ENCODE data around the gene PDE6A.

PDE6A gene

GRCh38 chr5:149944666-149945065, at the start of gene PDE6A:
TSS of gene PDE6A (minus strand) at chr5:149944793. CDS start at chr5:149944673, 120 bp downstream.
- Histone ChIP-seq H3K36me3 (ENCODE audit: insufficient read depth, low read length) (no peaks in the 10 kb centered on the region), H3K27ac (ENCODE audit: low read depth, low read length) (no peak within 1 kb of the TSS), H3K79me2 (ENCODE audit: control insufficient read depth, insufficient read depth, low read length, unreplicated experiment) (no peaks in the 10 kb centered on the region), H3K4me1 (ENCODE audit: control insufficient read depth, insufficient read depth, low read length, unreplicated experiment) (peaks cover 4% of the 10 kb centered on the region), H3K4me3 (ENCODE audit: low read depth, low read length) (no peak within 1 kb of the TSS), H2AFZ (ENCODE audit: low read length, unreplicated experiment) (no peak within 1 kb of the TSS), H3K27me3 (ENCODE audit: insufficient read depth, low read length) (no peaks in the 10 kb centered on the region)

- H3K27ac ChIP-seq (ENCODE audit: low read depth, low read length), result no peak overlapping the region
- no peak overlapping the region for H3K4me3 ChIP-seq (ENCODE audit: low read depth, low read length)
- no peak overlapping the region for H2AFZ ChIP-seq (ENCODE audit: low read length, unreplicated experiment)
- H3K36me3 ChIP-seq (ENCODE audit: insufficient read depth, low read length), result peaks cover 6% of the 10 kb centered on the region; the same call in 1 of the 2 replicates
- H3K79me2 ChIP-seq (ENCODE audit: control insufficient read depth, insufficient read depth, low read length, unreplicated experiment), result no peaks in the 10 kb centered on the region
- H3K27me3 ChIP-seq (ENCODE audit: insufficient read depth, low read length), result no peaks in the 10 kb centered on the region
- no peaks in the 10 kb centered on the region for H3K4me1 ChIP-seq (ENCODE audit: control insufficient read depth, insufficient read depth, low read length, unreplicated experiment)
These were observed 48.9 kb upstream of the PDE6A start for GRCh38 chr5:149993471-149993870.

- H3K27me3 ChIP-seq (ENCODE audit: insufficient read depth, low read length), result no peaks in the 10 kb centered on the region
- H2AFZ ChIP-seq (ENCODE audit: low read length, unreplicated experiment), result no peak overlapping the region
- no peaks in the 10 kb centered on the region for H3K79me2 ChIP-seq (ENCODE audit: control insufficient read depth, insufficient read depth, low read length, unreplicated experiment)
- no peak overlapping the region for H3K4me3 ChIP-seq (ENCODE audit: low read depth, low read length)
- no peak overlapping the region for H3K27ac ChIP-seq (ENCODE audit: low read depth, low read length)
- no peaks in the 10 kb centered on the region for H3K4me1 ChIP-seq (ENCODE audit: control insufficient read depth, insufficient read depth, low read length, unreplicated experiment)
- peaks cover 6% of the 10 kb centered on the region; the same call in 1 of the 2 replicates for H3K36me3 ChIP-seq (ENCODE audit: insufficient read depth, low read length)
These were observed 46.2 kb upstream of the PDE6A start for GRCh38 chr5:149990518-149991376.

- Histone ChIP-seq H2AFZ (ENCODE audit: low read length, unreplicated experiment) (no peak overlapping the region), H3K4me1 (ENCODE audit: control insufficient read depth, insufficient read depth, low read length, unreplicated experiment) (no peaks in the 10 kb centered on the region), H3K4me3 (ENCODE audit: low read depth, low read length) (no peak overlapping the region), H3K27me3 (ENCODE audit: insufficient read depth, low read length) (no peaks in the 10 kb centered on the region), H3K36me3 (ENCODE audit: insufficient read depth, low read length) (no peaks in the 10 kb centered on the region), H3K79me2 (ENCODE audit: control insufficient read depth, insufficient read depth, low read length, unreplicated experiment) (no peaks in the 10 kb centered on the region), H3K27ac (ENCODE audit: low read depth, low read length) (no peak overlapping the region)
These were observed 43.5 kb upstream of the PDE6A start for GRCh38 chr5:149988126-149988525.

GRCh38 chr5:149982505-149982904, 37.9 kb upstream of the PDE6A start:
- no peak overlapping the region for H3K27ac ChIP-seq (ENCODE audit: low read depth, low read length)
- H3K4me3 ChIP-seq (ENCODE audit: low read depth, low read length), result no peak overlapping the region
- H3K79me2 ChIP-seq (ENCODE audit: control insufficient read depth, insufficient read depth, low read length, unreplicated experiment), result no peaks in the 10 kb centered on the region
- no peaks in the 10 kb centered on the region for H3K4me1 ChIP-seq (ENCODE audit: control insufficient read depth, insufficient read depth, low read length, unreplicated experiment)
- no peaks in the 10 kb centered on the region for H3K27me3 ChIP-seq (ENCODE audit: insufficient read depth, low read length)
- H2AFZ ChIP-seq (ENCODE audit: low read length, unreplicated experiment), result no peak overlapping the region
- peaks cover 4% of the 10 kb centered on the region for H3K36me3 ChIP-seq (ENCODE audit: insufficient read depth, low read length)

GRCh38 chr5:149981206-149981605, 36.6 kb upstream of the PDE6A start:
- H3K79me2 ChIP-seq (ENCODE audit: control insufficient read depth, insufficient read depth, low read length, unreplicated experiment), result peaks cover 5% of the 10 kb centered on the region
- H3K27me3 ChIP-seq (ENCODE audit: insufficient read depth, low read length), result no peaks in the 10 kb centered on the region
- H3K4me1 ChIP-seq (ENCODE audit: control insufficient read depth, insufficient read depth, low read length, unreplicated experiment), result peaks cover 5% of the 10 kb centered on the region

GRCh38 chr5:149979896-149980295, 35.3 kb upstream of the PDE6A start:
- H3K27me3 ChIP-seq (ENCODE audit: insufficient read depth, low read length), result no peaks in the 10 kb centered on the region
- no peak overlapping the region for H2AFZ ChIP-seq (ENCODE audit: low read length, unreplicated experiment)
- no peak overlapping the region for H3K4me3 ChIP-seq (ENCODE audit: low read depth, low read length)
- H3K27ac ChIP-seq (ENCODE audit: low read depth, low read length), result no peak overlapping the region
- peaks cover 9% of the 10 kb centered on the region for H3K79me2 ChIP-seq (ENCODE audit: control insufficient read depth, insufficient read depth, low read length, unreplicated experiment)
- H3K36me3 ChIP-seq (ENCODE audit: insufficient read depth, low read length), result peaks cover 4% of the 10 kb centered on the region
- peaks cover 8% of the 10 kb centered on the region for H3K4me1 ChIP-seq (ENCODE audit: control insufficient read depth, insufficient read depth, low read length, unreplicated experiment)

More at GRCh38 chr5:149981206-149981605, 36.6 kb upstream of the PDE6A start:
- H3K36me3 ChIP-seq (ENCODE audit: insufficient read depth, low read length), result peaks cover 4% of the 10 kb centered on the region
- no peak overlapping the region for H3K27ac ChIP-seq (ENCODE audit: low read depth, low read length)
- H3K4me3 ChIP-seq (ENCODE audit: low read depth, low read length), result no peak overlapping the region
- H2AFZ ChIP-seq (ENCODE audit: low read length, unreplicated experiment), result no peak overlapping the region

GRCh38 chr5:149975409-149975808, 30.8 kb upstream of the PDE6A start:
- Histone ChIP-seq H3K36me3 (ENCODE audit: insufficient read depth, low read length) (peaks cover 4% of the 10 kb centered on the region), H3K79me2 (ENCODE audit: control insufficient read depth, insufficient read depth, low read length, unreplicated experiment) (peaks cover 12% of the 10 kb centered on the region), H3K27ac (ENCODE audit: low read depth, low read length) (no peak overlapping the region), H3K4me1 (ENCODE audit: control insufficient read depth, insufficient read depth, low read length, unreplicated experiment) (peaks cover 8% of the 10 kb centered on the region), H3K27me3 (ENCODE audit: insufficient read depth, low read length) (no peaks in the 10 kb centered on the region), H2AFZ (ENCODE audit: low read length, unreplicated experiment) (no peak overlapping the region), H3K4me3 (ENCODE audit: low read depth, low read length) (no peak overlapping the region)

GRCh38 chr5:149969181-149969930, 24.8 kb upstream of the PDE6A start:
- H3K4me1 ChIP-seq (ENCODE audit: control insufficient read depth, insufficient read depth, low read length, unreplicated experiment), result no peaks in the 10 kb centered on the region
- peaks cover 16% of the 10 kb centered on the region for H3K79me2 ChIP-seq (ENCODE audit: control insufficient read depth, insufficient read depth, low read length, unreplicated experiment)
- no peak overlapping the region for H2AFZ ChIP-seq (ENCODE audit: low read length, unreplicated experiment)
- H3K27me3 ChIP-seq (ENCODE audit: insufficient read depth, low read length), result no peaks in the 10 kb centered on the region
- H3K36me3 ChIP-seq (ENCODE audit: insufficient read depth, low read length), result no peaks in the 10 kb centered on the region
- no peak overlapping the region for H3K27ac ChIP-seq (ENCODE audit: low read depth, low read length)
- no peak overlapping the region for H3K4me3 ChIP-seq (ENCODE audit: low read depth, low read length)

- peaks cover 27% of the 10 kb centered on the region for H3K79me2 ChIP-seq (ENCODE audit: control insufficient read depth, insufficient read depth, low read length, unreplicated experiment)
- no peak overlapping the region for H2AFZ ChIP-seq (ENCODE audit: low read length, unreplicated experiment)
- H3K4me3 ChIP-seq (ENCODE audit: low read depth, low read length), result no peak overlapping the region
- no peak overlapping the region for H3K27ac ChIP-seq (ENCODE audit: low read depth, low read length)
- no peaks in the 10 kb centered on the region for H3K27me3 ChIP-seq (ENCODE audit: insufficient read depth, low read length)
- H3K4me1 ChIP-seq (ENCODE audit: control insufficient read depth, insufficient read depth, low read length, unreplicated experiment), result peaks cover under 1% of the 10 kb centered on the region
- H3K36me3 ChIP-seq (ENCODE audit: insufficient read depth, low read length), result no peaks in the 10 kb centered on the region
These were observed 22.4 kb upstream of the PDE6A start for GRCh38 chr5:149966946-149967345.
